GM12801 (cell line): ENCODE data around the gene OLA1.

ENCODE experiments used
- CTCF ChIP-seq: IDR thresholded peaks from one replicate; pipeline ENCODE4 v1.5.1; 2011; ENCODE audit warnings: control low read depth; ENCODE audit not compliant: insufficient read length; ENCODE audit errors: extremely low read depth

The OLA1 gene

GRCh38 chr2:174263997-174264396 is 15.7 kb upstream of the OLA1 start:
- TF ChIP-seq CTCF: no peak

GRCh38 chr2:174259981-174260380 is 11.6 kb upstream of the OLA1 start:
- TF ChIP-seq CTCF: no peak

- TF ChIP-seq CTCF: no peak
These were observed 5.9 kb upstream of the OLA1 start for GRCh38 chr2:174254267-174254666.

- TF ChIP-seq CTCF: no peak
These were observed 763 bp upstream of the OLA1 start for GRCh38 chr2:174248998-174249592.

GRCh38 chr2:174247474-174248186 is 702 bp downstream of the OLA1 start:
- no peak for TF ChIP-seq CTCF

- no peak for TF ChIP-seq CTCF
These were observed 1.4 kb downstream of the OLA1 start for GRCh38 chr2:174246944-174247381.

- TF ChIP-seq CTCF: no peak
These were observed 3.3 kb downstream of the OLA1 start for GRCh38 chr2:174245065-174245464.
